ENCODE data around the gene CFAP74. TPM values are rescaled to one million over a fixed set of nuclear protein-coding genes. Genes with fewer than 3 reads are reported as not detected.

CFAP74 gene
- total RNA-seq, 1 donor from 2014 or later, result not detected

GRCh38 chr1:2019571-2020309 lies 16.2 kb upstream of the CFAP74 start:
- DNase-seq (ENCODE audit: extremely low read depth, low read depth, low spot score), result no peak

GRCh38 chr1:2019172-2019543 lies 15.6 kb upstream of the CFAP74 start, which contains the start of gene GABRD:
TSS of gene GABRD (plus strand) at chr1:2019345. CDS start at chr1:2019424, 79 bp downstream.
- DNase-seq (ENCODE audit: extremely low read depth, low read depth, low spot score), result no peak

GRCh38 chr1:2018217-2019171 lies 14.9 kb upstream of the CFAP74 start:
- DNase-seq (ENCODE audit: extremely low read depth, low read depth, low spot score), result no peak

GRCh38 chr1:2016123-2016522 lies 12.5 kb upstream of the CFAP74 start:
- DNase-seq (ENCODE audit: extremely low read depth, low read depth, low spot score), result no peak

- no peak for DNase-seq (ENCODE audit: extremely low read depth, low read depth, low spot score)
These were observed 11.5 kb upstream of the CFAP74 start for GRCh38 chr1:2014741-2015735.

- no peak for DNase-seq (ENCODE audit: extremely low read depth, low read depth, low spot score)
These were observed 10.6 kb upstream of the CFAP74 start for GRCh38 chr1:2014181-2014580.

- DNase-seq (ENCODE audit: extremely low read depth, low read depth, low spot score), result no peak
These were observed 5.8 kb upstream of the CFAP74 start for GRCh38 chr1:2009101-2010053.

- DNase-seq (ENCODE audit: extremely low read depth, low read depth, low spot score), result no peak
These were observed 1.3 kb upstream of the CFAP74 start for GRCh38 chr1:2004856-2005255.

- DNase-seq (ENCODE audit: extremely low read depth, low read depth, low spot score), result no peak
These were observed 1.7 kb downstream of the CFAP74 start for GRCh38 chr1:2001773-2002411.

GRCh38 chr1:2000850-2001249 lies 2.7 kb downstream of the CFAP74 start:
- no peak for DNase-seq (ENCODE audit: extremely low read depth, low read depth, low spot score)

GRCh38 chr1:2000432-2000831 lies 3.2 kb downstream of the CFAP74 start:
- no peak for DNase-seq (ENCODE audit: extremely low read depth, low read depth, low spot score)

- no peak for DNase-seq (ENCODE audit: extremely low read depth, low read depth, low spot score)
These were observed 6.0 kb downstream of the CFAP74 start for GRCh38 chr1:1997576-1997975.

GRCh38 chr1:1996207-1996651 lies 7.4 kb downstream of the CFAP74 start:
- no peak for DNase-seq (ENCODE audit: extremely low read depth, low read depth, low spot score)

GRCh38 chr1:1994536-1994935 lies 9.1 kb downstream of the CFAP74 start:
- no peak for DNase-seq (ENCODE audit: extremely low read depth, low read depth, low spot score)

- no peak for DNase-seq (ENCODE audit: extremely low read depth, low read depth, low spot score)
These were observed 13.4 kb downstream of the CFAP74 start for GRCh38 chr1:1990222-1990621.

GRCh38 chr1:1989789-1990188 lies 13.8 kb downstream of the CFAP74 start:
- no peak for DNase-seq (ENCODE audit: extremely low read depth, low read depth, low spot score)

GRCh38 chr1:1989102-1989542 lies 14.5 kb downstream of the CFAP74 start:
- DNase-seq (ENCODE audit: extremely low read depth, low read depth, low spot score), result no peak

GRCh38 chr1:1988061-1988945 lies 15.3 kb downstream of the CFAP74 start:
- DNase-seq (ENCODE audit: extremely low read depth, low read depth, low spot score), result no peak

Measured in glomerular endothelial cell (primary cell).